SU-DHL-6 (cell line): ENCODE measurements around the gene MPC1L.

ENCODE experiments used
- CTCF ChIP-seq: fragments of 200-600 bp; sonication (generic); IDR thresholded peaks from one replicate; pipeline ENCODE4 v1.5.1; 2017; ENCODE audit warnings: antibody characterized with exemption, mild to moderate bottlenecking, low read length, moderate library complexity; ENCODE audit not compliant: insufficient read depth, poor library complexity, severe bottlenecking
- EZH2phosphoT487 ChIP-seq: fragments of 200-600 bp; sonication (generic), shearing (Covaris generic); conservative IDR thresholded peaks from 2 replicates; pipeline ENCODE4 v1.6.1; 2018; ENCODE audit warnings: mild to moderate bottlenecking, antibody characterized with exemption, low read length, moderate library complexity, mixed read lengths

- TF ChIP-seq CTCF (no peak), EZH2phosphoT487 (no peak)
These were observed 5.7 kb upstream of the MPC1L start for GRCh38 chrX:40617566-40617965.
